Coronary artery (tissue), 2 donors: ENCODE data around the gene EEF2KMT.
"Not testable (repeated sequence)": the region's sequence is repeated elsewhere in the genome, so short reads cannot be mapped to it uniquely, and the experiment has no call there.

Experiments used
- DNase-seq: peaks from one replicate; pipeline ENCODE4 v3.0.0-alpha.2; 2017; ENCODE audit warnings: low spot score
- H3K27ac ChIP-seq, 2 donors: fragments of 200-600 bp; sonication (generic); one replicate each; pipeline ENCODE4 v1.5.1; 2016 to 2019
- H3K4me3 ChIP-seq: fragments of 200-600 bp; sonication (generic); 2 replicates; pipeline ENCODE4 v1.5.1; 2016; ENCODE audit warnings: mild to moderate bottlenecking, moderate library complexity
- TF ChIP-seq, protein P1 (sequence below): fragments of 200-600 bp; sonication (generic); IDR thresholded peaks from one replicate; pipeline ENCODE4 v1.5.1; 2019; ENCODE audit warnings: antibody characterized with exemption

The EEF2KMT gene

DNA sequence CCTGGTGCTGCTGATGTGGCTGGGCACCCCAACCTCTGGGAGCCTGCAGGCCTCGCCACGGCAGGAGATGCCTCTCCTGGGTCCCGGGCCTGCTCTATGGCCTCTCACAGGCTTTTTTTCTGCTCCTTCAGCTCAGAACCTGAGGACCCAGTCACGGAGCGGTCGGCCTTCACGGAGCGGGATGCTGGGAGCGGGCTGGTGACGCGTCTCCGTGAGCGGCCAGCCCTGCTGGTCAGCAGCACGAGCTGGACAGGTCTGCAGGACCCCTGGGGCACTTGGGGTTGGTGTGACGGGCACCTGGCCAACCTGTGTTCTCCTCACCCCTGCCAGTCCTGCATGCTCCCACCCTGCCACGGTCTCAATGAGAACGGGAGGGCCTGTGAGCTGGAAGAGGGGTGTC lies 19.0 kb downstream of the EEF2KMT start:
- TF ChIP-seq, protein P1, sequence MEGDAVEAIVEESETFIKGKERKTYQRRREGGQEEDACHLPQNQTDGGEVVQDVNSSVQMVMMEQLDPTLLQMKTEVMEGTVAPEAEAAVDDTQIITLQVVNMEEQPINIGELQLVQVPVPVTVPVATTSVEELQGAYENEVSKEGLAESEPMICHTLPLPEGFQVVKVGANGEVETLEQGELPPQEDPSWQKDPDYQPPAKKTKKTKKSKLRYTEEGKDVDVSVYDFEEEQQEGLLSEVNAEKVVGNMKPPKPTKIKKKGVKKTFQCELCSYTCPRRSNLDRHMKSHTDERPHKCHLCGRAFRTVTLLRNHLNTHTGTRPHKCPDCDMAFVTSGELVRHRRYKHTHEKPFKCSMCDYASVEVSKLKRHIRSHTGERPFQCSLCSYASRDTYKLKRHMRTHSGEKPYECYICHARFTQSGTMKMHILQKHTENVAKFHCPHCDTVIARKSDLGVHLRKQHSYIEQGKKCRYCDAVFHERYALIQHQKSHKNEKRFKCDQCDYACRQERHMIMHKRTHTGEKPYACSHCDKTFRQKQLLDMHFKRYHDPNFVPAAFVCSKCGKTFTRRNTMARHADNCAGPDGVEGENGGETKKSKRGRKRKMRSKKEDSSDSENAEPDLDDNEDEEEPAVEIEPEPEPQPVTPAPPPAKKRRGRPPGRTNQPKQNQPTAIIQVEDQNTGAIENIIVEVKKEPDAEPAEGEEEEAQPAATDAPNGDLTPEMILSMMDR: no peak
- H3K27ac ChIP-seq: no peak overlapping the region
- no peak for DNase-seq

DNA sequence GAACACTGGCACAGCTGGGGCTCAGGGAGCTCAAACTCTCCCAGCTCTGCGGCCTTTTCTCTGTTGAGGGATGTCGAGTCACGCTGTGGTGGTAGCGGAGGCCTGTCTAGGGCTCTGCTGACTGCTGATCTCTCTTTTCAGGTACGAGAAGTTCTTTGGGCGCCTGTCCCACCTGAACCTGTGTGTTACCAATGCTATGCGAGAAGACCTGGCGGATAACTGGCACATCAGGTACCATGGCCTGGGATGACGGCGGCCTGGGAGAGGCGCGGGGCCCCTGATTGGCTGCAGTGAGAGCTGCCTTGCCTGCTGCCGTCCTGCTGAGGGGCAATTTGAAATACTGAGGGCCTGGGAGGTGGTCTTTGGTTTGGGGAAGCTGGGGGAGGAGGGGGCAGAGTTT lies 20.3 kb downstream of the EEF2KMT start:
- TF ChIP-seq, protein P1: no peak
- Histone ChIP-seq H3K27ac (no peak overlapping the region), H3K4me3 (no peak overlapping the region)
- no peak for DNase-seq

More for the DNA sequence above, 19.0 kb downstream of the EEF2KMT start:
- no peak overlapping the region for H3K4me3 ChIP-seq

DNA sequence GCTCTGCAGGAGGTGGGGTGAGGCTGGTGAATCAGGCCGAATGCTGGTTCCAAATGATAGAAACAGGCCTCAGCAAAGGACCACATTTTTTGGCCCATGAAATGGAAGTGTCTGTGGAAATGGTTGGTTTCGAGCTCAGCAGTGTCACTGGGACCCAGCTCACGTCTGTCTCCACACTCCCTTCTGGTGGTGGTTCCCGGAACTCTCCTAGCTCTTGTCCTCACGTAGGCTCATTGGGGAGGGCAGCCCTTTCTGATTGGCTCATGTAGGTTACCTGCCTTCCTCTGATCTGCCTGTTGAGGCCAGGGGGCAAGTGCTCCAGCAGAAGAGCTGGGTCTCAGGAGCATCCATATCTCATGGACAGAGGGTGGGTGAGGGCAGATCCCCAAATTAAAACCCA lies 22.0 kb downstream of the EEF2KMT start:
- Histone ChIP-seq H3K27ac (no peak overlapping the region), H3K4me3 (no peak overlapping the region)
- no peak for DNase-seq
- TF ChIP-seq, protein P1: no peak

DNA sequence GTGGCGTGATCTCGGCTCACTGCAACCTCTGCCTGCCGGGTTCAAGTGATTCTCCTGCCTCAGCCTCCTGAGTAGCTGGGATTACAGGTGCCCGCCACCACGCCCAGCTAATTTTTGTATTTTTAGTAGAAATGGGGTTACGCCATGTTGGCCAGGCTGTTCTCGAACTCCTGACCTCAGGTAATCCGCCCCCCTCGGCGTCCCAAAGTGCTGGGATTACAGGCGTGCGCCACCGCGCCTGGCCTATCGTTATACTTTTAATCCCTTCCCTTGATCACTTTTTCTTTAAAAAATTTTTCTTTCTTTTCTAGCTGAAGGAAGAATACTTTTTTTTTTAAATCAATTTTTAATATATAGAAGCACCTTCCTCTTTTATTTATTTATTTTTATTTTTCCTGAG lies 23.8 kb downstream of the EEF2KMT start:
- not testable (repeated sequence) for DNase-seq, H3K27ac ChIP-seq, H3K4me3 ChIP-seq

DNA sequence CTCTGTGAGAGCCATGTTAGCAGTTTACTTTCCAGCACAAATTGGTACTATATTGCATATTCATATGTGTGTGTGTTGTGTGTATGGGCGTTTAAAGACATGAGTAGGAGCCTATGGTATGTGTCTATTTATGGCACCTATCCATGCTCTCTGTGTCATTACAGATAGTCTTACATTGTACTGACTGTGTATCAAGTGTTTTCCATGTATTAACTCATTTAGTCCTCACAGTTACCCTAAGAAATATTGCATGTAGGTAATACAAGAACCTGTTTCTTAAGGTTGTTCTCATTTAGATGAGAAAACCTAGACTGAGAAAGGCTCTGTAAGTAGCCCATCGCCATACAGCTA lies 24.3 kb downstream of the EEF2KMT start:
- TF ChIP-seq, protein P1: no peak
- H3K4me3 ChIP-seq: no peak overlapping the region
- no peak for DNase-seq
- no peak overlapping the region for H3K27ac ChIP-seq

DNA sequence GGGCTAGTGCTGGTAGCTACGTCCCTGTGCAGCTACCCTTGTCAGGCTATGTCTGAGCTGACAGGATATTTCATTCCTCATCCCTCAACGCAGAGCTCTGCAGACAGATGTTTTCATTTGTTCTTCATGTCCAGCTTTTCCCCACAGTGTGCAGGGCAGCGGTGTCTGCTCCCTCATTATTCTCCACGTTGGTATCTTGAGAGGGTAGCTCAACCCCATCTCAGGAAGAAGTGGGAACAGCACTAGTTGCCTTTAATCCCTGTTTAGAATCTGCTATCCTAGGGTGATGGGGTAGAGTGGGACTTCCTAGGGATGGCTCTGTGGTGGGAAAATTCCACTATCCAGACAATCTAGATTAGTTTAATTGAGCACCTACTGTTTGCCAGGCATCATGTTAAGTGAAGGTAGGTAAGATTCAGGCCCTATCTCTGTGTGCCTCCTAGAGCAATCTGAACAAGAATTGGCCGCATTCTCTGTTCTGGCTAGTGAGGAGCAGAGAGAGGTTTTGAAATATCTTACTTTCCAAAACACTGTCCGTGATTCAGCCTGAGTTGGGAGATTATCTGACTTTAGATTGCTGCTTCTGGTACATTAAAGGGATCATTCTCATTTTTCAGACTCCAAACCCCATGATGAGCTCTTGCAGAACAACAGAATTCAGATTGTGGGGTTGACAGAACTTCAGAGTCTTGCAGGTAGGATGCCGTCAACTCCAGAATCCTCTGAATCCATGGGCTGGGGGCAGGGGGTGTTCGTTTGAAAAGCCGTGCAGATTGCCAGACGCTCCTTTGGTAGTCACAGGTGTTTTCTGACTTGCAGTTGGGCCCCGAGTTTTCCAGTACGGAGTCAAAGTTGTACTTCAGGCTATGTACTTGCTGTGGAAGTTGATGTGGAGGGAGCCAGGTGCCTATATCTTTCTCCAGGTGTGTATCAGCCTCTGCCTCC lies 25.0 kb downstream of the EEF2KMT start:
- Histone ChIP-seq H3K27ac (peak overlapping the region; percentile 71 to 86), H3K4me3 (peak overlapping the region; percentile 95)
- TF ChIP-seq, protein P1: no peak
- DNase-seq: no peak

DNA sequence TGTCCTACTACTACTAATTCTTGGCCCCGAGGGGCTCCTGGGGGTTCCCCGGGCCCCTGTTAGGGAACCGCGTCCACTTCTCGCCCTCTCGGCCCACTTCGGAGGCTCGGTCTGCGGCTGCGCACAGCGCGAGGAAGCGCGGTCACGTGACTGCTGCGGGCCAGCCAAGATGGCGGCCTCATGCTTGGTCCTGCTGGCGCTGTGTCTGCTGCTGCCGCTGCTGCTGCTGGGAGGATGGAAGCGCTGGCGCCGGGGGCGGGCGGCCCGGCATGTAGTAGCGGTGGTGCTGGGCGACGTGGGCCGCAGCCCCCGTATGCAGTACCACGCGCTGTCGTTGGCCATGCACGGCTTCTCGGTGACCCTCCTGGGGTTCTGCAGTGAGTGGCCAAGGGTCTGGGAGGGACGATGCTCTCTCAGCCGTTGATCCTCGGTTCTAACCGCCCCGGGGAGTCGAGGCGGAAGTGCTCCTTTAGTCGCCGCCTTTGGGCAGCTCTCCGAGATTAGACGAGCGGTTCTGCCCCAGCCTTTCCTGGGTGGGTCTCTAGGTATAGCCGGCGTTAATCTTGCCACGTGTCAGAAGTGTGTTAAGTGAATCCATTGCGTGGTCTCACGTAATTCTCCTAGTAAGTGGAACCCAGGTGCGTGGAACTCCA lies 25.8 kb downstream of the EEF2KMT start, which contains the start of gene ALG1:
ALG1 (plus strand) TSS at position 163 of the 653 bp plus-strand sequence; CDS start at position 170, 7 bp downstream.
- DNase-seq: peak; percentile 91
- peak within 1 kb of the TSS; percentile 95 for H3K4me3 ChIP-seq
- TF ChIP-seq, protein P1: no peak
- H3K27ac ChIP-seq: peak within 1 kb of the TSS; percentile 71 to 86
